ENCODE results near the gene PIWIL4.

Gene PIWIL4

DNA sequence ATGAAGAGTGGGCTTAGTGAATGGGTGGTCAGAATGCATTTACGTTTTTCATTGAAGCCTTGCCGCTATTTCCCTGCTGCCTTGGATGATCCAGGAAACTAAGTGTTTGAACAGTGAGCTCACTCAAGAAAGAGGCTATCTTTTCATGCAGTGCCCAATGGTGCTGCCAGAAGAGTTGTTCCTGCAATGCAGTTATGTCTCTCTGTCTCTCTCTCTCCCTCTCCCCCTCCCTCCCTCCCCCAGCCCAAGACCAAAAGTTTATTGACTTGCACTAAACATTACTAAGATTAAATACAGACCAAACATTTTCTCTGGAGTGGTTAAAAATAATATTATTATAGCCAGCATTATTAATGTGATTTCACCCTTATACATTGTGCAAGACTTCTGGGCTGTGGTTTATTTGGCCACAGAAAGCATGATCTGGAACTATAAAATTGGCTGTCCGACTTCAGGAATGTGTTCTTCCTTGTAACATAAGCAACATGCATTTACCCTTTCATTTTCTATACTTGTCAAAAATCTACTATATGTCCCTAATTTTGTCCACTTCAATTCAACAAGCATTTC, 30.1 kb upstream of the PIWIL4 start:
- DNase-seq (ENCODE audit: low read depth in 2 of 2), result peak; percentile 53 to 79
- no peak overlapping the region for H3K4me3 ChIP-seq (replicated peaks in 1 of 2; ENCODE audit: low read depth in 2 of 2, low read length in 2 of 2)
- no peak for TF ChIP-seq CTCF (IDR thresholded peaks at IDR 0.05; ENCODE audit: low read depth, low read length)

DNA sequence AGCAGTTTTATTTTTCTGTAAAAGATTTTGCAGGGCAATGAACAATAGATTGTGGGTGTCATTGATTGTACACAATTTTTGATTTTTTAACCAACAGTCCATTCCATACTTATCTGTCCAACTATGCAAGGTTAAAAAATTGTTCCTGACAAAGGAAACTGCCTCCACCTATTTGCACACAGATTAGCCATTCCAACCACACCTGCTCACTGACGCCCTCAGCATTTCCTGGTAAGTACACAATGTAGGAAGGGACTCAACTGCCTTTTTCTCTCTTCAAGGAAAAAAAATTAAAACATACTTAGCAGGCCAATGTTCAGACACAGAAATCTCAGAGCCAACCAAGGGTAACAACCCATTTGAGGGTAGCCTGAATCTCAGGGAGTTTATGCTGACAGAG, 27.7 kb upstream of the PIWIL4 start:
- no peak overlapping the region for H3K4me3 ChIP-seq (replicated peaks in 1 of 2; ENCODE audit: low read depth in 2 of 2, low read length in 2 of 2)
- no peak for TF ChIP-seq CTCF (IDR thresholded peaks at IDR 0.05; ENCODE audit: low read depth, low read length)
- no peak for DNase-seq (ENCODE audit: low read depth in 2 of 2)

DNA sequence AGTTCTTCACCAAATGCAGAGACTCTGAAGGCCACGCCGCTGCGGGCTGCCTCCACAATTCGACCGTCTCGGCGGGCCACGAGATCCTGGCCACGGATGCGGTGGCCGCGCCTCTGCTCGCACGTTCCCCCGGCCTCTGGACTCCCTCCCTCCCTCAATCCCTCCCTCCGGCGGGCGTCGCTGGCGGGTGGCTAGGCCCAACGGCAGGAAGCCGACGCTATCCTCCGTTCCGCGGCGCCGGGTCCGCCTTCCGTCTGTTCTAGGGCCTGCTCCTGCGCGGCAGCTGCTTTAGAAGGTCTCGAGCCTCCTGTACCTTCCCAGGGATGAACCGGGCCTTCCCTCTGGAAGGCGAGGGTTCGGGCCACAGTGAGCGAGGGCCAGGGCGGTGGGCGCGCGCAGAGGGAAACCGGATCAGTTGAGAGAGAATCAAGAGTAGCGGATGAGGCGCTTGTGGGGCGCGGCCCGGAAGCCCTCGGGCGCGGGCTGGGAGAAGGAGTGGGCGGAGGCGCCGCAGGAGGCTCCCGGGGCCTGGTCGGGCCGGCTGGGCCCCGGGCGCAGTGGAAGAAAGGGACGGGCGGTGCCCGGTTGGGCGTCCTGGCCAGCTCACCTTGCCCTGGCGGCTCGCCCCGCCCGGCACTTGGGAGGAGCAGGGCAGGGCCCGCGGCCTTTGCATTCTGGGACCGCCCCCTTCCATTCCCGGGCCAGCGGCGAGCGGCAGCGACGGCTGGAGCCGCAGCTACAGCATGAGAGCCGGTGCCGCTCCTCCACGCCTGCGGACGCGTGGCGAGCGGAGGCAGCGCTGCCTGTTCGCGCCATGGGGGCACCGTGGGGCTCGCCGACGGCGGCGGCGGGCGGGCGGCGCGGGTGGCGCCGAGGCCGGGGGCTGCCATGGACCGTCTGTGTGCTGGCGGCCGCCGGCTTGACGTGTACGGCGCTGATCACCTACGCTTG, 23.2 kb upstream of the PIWIL4 start, which contains the start of gene FUT4:
Gene FUT4 (plus strand): TSS at position 227 of the 951 bp plus-strand sequence. CDS start 213 bp downstream, at position 440.
- DNase-seq (ENCODE audit: low read depth in 2 of 2), result peak; percentile 81 to 82
- peak within 1 kb of the TSS; percentile 57 to 65 for H3K4me3 ChIP-seq (replicated peaks in 1 of 2; ENCODE audit: low read depth in 2 of 2, low read length in 2 of 2)
- TF ChIP-seq CTCF (IDR thresholded peaks at IDR 0.05; ENCODE audit: low read depth, low read length), result no peak

- TF ChIP-seq CTCF (IDR thresholded peaks at IDR 0.05; ENCODE audit: low read depth, low read length), result no peak
- peak overlapping the region; percentile 57 to 65 for H3K4me3 ChIP-seq (replicated peaks in 1 of 2; ENCODE audit: low read depth in 2 of 2, low read length in 2 of 2)
- peak in 1 of 2 donors; percentile 12 for DNase-seq (ENCODE audit: low read depth in 2 of 2)
Observed at GRCh38 chr11:94544646-94545263, 22.4 kb upstream of the PIWIL4 start.

GRCh38 chr11:94545264-94546161, 21.7 kb upstream of the PIWIL4 start:
- TF ChIP-seq CTCF (IDR thresholded peaks at IDR 0.05; ENCODE audit: low read depth, low read length), result no peak
- DNase-seq (ENCODE audit: low read depth in 2 of 2), result no peak
- H3K4me3 ChIP-seq (replicated peaks in 1 of 2; ENCODE audit: low read depth in 2 of 2, low read length in 2 of 2), result peak overlapping the region; percentile 57 to 65

- DNase-seq (ENCODE audit: low read depth in 2 of 2), result no peak
- peak overlapping the region in 1 of 2 donors; percentile 65 for H3K4me3 ChIP-seq (replicated peaks in 1 of 2; ENCODE audit: low read depth in 2 of 2, low read length in 2 of 2)
- TF ChIP-seq CTCF (IDR thresholded peaks at IDR 0.05; ENCODE audit: low read depth, low read length), result no peak
Observed at GRCh38 chr11:94546162-94546470, 21.1 kb upstream of the PIWIL4 start.

Data from cardiac fibroblast (primary cell).